MM.1S (cell line): Measurements from ENCODE around the gene KRR1.

Experiments
- DNase-seq: peaks from one replicate; pipeline ENCODE4 v3.0.0-alpha.2; 2015
- H2AFZ ChIP-seq: fragments of 300-600 bp; sonication (generic); 2 replicates; pipeline ENCODE4 v1.6.0; 2016; ENCODE audit warnings: antibody characterized with exemption, low read length
- H3F3A ChIP-seq: fragments of 300-600 bp; sonication (generic); 2 replicates; pipeline ENCODE4 v1.6.1; 2016; ENCODE audit warnings: mild to moderate bottlenecking, antibody characterized with exemption, low read length, moderate library complexity, mixed read lengths; ENCODE audit not compliant: insufficient read depth
- H3K27ac ChIP-seq: fragments of 300-600 bp; sonication (generic); 2 replicates; pipeline ENCODE4 v1.5.1; 2016; ENCODE audit warnings: mild to moderate bottlenecking, low read length
- H3K27me3 ChIP-seq: fragments of 300-600 bp; sonication (generic); replicated peaks from 2 replicates; pipeline ENCODE4 v1.6.0; 2016; ENCODE audit warnings: low read length; ENCODE audit not compliant: insufficient read depth
- H3K36me3 ChIP-seq: fragments of 300-600 bp; sonication (generic); replicated peaks from 2 replicates; pipeline ENCODE4 v1.6.1; 2016; ENCODE audit warnings: mild to moderate bottlenecking, low read length, mixed read lengths; ENCODE audit not compliant: insufficient read depth
- H3K4me1 ChIP-seq: fragments of 300-600 bp; sonication (generic); 2 replicates; pipeline ENCODE4 v1.6.1; 2016; ENCODE audit warnings: low read length, mixed read lengths
- H3K4me2 ChIP-seq: fragments of 300-600 bp; sonication (generic); 2 replicates; pipeline ENCODE4 v1.6.0; 2016; ENCODE audit warnings: low read depth, low read length
- H3K4me3 ChIP-seq: fragments of 300-600 bp; sonication (generic); 2 replicates; pipeline ENCODE4 v1.5.1; 2016; ENCODE audit warnings: low read length, mixed read lengths
- H3K79me2 ChIP-seq: fragments of 300-600 bp; sonication (generic); 2 replicates; pipeline ENCODE4 v1.6.1; 2016; ENCODE audit warnings: mixed run types, low read length, mixed read lengths
- H3K9ac ChIP-seq: fragments of 300-600 bp; sonication (generic); 2 replicates; pipeline ENCODE4 v1.6.1; 2016; ENCODE audit warnings: low read length, mixed read lengths
- H3K9me2 ChIP-seq: fragments of 300-600 bp; sonication (generic); replicated peaks from 2 replicates; pipeline ENCODE4 v1.6.1; 2016; ENCODE audit warnings: mild to moderate bottlenecking, low read length, mixed read lengths; ENCODE audit not compliant: insufficient read depth
- H3K9me3 ChIP-seq: fragments of 300-600 bp; sonication (generic); replicated peaks from 2 replicates; pipeline ENCODE4 v1.6.1; 2016; ENCODE audit warnings: mild to moderate bottlenecking, low read length, mixed read lengths; ENCODE audit not compliant: insufficient read depth
- H4K20me1 ChIP-seq: fragments of 300-600 bp; sonication (generic); 2 replicates; pipeline ENCODE4 v1.6.1; 2016; ENCODE audit warnings: mild to moderate bottlenecking, low read length, moderate library complexity, mixed read lengths; ENCODE audit not compliant: insufficient read depth
- EZH2 ChIP-seq: fragments of 300-600 bp; sonication (generic); optimal IDR thresholded peaks from 2 replicates; pipeline ENCODE3; 2017; ENCODE audit warnings: low read depth, mild to moderate bottlenecking, antibody characterized with exemption, low read length, mixed read lengths
- EZH2phosphoT487 ChIP-seq: fragments of 300-600 bp; sonication (generic); IDR thresholded peaks from 2 replicates; pipeline ENCODE4 v1.6.1; 2018; ENCODE audit warnings: antibody characterized with exemption, low read length
- TF ChIP-seq, protein P1 (sequence below): fragments of 300-600 bp; sonication (generic); IDR thresholded peaks from 2 replicates; pipeline ENCODE4 v1.5.1; 2016; ENCODE audit warnings: antibody characterized with exemption, low read length, mixed read lengths

Gene KRR1

DNA sequence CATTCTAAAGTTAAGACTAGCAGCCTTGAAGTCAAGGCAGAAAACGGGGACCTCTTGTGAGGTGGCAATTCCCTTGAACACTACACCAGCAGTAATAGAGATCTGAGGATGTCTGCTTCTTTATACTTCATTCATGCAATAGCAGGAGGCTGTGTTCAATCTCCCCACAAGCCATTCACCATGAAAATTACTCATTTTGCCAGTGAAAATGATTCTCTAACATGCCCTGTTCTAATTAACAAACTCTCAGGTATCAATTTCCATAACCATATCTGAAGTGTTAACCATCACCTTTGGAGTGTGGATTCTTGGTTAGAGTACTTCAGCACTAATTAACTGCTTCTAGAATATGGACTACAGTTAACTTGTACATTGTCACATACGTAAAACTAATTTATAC is 34.3 kb downstream of the KRR1 start:
- H3K9me3 ChIP-seq, result no peaks in the 10 kb centered on the region
- peaks cover 13% of the 10 kb centered on the region for H3K4me1 ChIP-seq
- no peaks in the 10 kb centered on the region for H3K36me3 ChIP-seq
- H3F3A ChIP-seq, result peaks cover 19% of the 10 kb centered on the region
- no peaks in the 10 kb centered on the region for H4K20me1 ChIP-seq
- H3K4me2 ChIP-seq, result no peak overlapping the region
- no peaks in the 10 kb centered on the region for H3K9me2 ChIP-seq
- DNase-seq, result no peak
- TF ChIP-seq EZH2 (no peak), EZH2phosphoT487 (no peak)
- TF ChIP-seq, protein P1, sequence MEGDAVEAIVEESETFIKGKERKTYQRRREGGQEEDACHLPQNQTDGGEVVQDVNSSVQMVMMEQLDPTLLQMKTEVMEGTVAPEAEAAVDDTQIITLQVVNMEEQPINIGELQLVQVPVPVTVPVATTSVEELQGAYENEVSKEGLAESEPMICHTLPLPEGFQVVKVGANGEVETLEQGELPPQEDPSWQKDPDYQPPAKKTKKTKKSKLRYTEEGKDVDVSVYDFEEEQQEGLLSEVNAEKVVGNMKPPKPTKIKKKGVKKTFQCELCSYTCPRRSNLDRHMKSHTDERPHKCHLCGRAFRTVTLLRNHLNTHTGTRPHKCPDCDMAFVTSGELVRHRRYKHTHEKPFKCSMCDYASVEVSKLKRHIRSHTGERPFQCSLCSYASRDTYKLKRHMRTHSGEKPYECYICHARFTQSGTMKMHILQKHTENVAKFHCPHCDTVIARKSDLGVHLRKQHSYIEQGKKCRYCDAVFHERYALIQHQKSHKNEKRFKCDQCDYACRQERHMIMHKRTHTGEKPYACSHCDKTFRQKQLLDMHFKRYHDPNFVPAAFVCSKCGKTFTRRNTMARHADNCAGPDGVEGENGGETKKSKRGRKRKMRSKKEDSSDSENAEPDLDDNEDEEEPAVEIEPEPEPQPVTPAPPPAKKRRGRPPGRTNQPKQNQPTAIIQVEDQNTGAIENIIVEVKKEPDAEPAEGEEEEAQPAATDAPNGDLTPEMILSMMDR, result no peak
- no peak overlapping the region for H2AFZ ChIP-seq
- H3K27ac ChIP-seq, result no peak overlapping the region
- H3K9ac ChIP-seq, result no peak overlapping the region
- 0 out of 2 replicates have a peak, but pooled peaks cover 6% of the 10 kb centered on the region for H3K79me2 ChIP-seq
- no peak overlapping the region for H3K4me3 ChIP-seq
- H3K27me3 ChIP-seq, result no peaks in the 10 kb centered on the region

DNA sequence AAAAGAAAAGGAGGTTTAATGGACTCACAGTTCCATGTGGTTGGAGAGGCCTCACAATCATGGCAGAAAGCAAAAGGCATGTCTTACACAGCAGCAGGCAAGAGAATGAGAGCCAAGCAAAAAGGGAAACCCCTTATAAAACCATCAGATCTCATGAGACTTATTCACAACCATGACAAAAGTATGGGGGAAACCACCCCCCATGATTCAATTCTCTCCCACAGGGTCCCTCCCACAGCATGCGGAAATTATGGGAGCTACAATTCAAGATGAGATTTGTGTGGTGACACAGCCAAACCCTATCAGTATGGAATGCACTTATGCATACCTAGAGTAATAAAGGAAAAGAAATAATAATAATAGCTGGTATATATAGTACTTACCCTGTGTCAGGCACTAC is 35.3 kb downstream of the KRR1 start:
- H3K4me1 ChIP-seq, result peaks cover 5% of the 10 kb centered on the region
- no peaks in the 10 kb centered on the region for H3K36me3 ChIP-seq
- peaks cover 16% of the 10 kb centered on the region for H3F3A ChIP-seq
- H3K9me2 ChIP-seq, result no peaks in the 10 kb centered on the region
- no peaks in the 10 kb centered on the region for H3K27me3 ChIP-seq
- TF ChIP-seq EZH2phosphoT487, result no peak
- H3K27ac ChIP-seq, result no peak overlapping the region
- no peak overlapping the region for H3K4me2 ChIP-seq
- H3K9ac ChIP-seq, result no peak overlapping the region
- no peaks in the 10 kb centered on the region for H3K9me3 ChIP-seq
- no peak overlapping the region for H3K4me3 ChIP-seq
- no peaks in the 10 kb centered on the region for H4K20me1 ChIP-seq
- H3K79me2 ChIP-seq, result no peaks in the 10 kb centered on the region
- DNase-seq, result no peak
- H2AFZ ChIP-seq, result no peak overlapping the region

DNA sequence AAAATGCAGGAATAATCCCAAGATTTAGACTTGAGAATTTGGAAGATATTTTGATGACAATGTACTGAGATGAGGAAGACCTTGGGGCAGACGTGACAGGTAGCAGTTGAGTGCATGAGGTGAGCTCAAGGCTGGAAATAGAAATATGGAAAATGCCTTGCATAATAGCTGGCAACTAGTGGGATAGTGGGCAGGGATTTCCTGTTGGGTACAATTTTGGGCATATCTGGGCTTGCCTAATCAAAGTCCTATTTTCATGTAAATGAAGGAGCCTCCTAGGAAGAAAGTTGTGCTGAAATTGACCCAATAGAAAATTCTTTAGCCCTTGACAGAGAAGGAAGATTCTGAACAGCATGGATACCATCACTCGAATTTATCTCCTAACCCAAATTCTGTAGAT is 37.3 kb downstream of the KRR1 start:
- no peak overlapping the region for H3K4me2 ChIP-seq
- H2AFZ ChIP-seq, result no peak overlapping the region
- no peak overlapping the region for H3K27ac ChIP-seq
- no peak overlapping the region for H3K4me3 ChIP-seq
- no peaks in the 10 kb centered on the region for H3K79me2 ChIP-seq
- H3K9ac ChIP-seq, result no peak overlapping the region
- no peaks in the 10 kb centered on the region for H3K27me3 ChIP-seq
- no peak for TF ChIP-seq EZH2
- TF ChIP-seq, protein P1, result no peak
- no peak for TF ChIP-seq EZH2phosphoT487
- H4K20me1 ChIP-seq, result no peaks in the 10 kb centered on the region
- H3K4me1 ChIP-seq, result no peaks in the 10 kb centered on the region
- no peaks in the 10 kb centered on the region for H3K36me3 ChIP-seq
- no peaks in the 10 kb centered on the region for H3K9me3 ChIP-seq
- no peak for DNase-seq
- H3K9me2 ChIP-seq, result no peaks in the 10 kb centered on the region
- H3F3A ChIP-seq, result no peaks in the 10 kb centered on the region

DNA sequence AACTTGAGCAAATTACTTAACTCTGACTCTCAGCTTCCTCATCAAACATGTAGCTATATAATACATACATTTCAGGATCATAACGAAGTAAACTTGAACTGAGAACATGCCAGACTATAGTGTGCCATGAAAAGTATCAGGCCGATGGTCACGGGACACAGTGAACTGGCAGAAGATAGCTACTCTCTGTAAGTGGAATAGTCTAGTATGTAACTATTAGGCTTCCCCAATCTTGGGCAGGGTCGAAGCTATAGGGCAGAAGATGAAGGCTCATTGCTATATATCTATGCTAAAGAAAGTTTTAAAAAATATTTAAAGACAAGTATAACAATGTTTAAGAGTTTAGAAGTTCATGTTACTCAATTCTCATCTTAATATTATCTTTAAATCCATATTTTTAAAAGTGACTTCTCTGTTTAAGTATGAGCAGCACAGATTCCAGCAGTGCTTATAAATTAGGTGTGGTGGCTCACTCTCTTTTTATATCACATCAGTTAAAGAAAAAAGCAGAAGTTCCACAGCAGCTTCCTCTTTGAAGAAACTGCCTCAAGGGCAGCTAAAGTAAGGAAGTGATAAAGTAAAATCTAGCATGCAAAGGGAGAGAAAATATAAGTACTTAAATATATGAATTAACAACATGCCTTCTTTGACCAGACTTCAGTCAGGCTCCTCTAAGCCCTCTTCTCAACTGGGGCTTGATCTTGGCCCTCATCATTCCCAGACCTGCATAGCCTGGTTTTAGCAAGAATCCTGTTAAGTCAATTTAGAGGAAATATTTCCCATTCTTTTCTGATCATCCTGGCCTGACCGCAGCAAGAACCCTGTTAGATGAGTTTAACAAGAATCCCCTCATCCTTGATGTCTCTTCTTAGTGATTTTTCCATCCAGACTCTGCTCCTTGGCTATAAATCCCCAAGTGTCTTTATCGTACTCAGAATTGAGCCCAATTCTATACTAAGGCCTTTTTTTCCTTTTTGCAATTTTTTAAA is 39.2 kb downstream of the KRR1 start:
- H2AFZ ChIP-seq, result no peak overlapping the region
- DNase-seq, result no peak
- H3K9me2 ChIP-seq, result no peaks in the 10 kb centered on the region
- H3K9ac ChIP-seq, result no peak overlapping the region
- no peak overlapping the region for H3K4me3 ChIP-seq
- H3K79me2 ChIP-seq, result no peaks in the 10 kb centered on the region
- no peaks in the 10 kb centered on the region for H3K4me1 ChIP-seq
- H3K4me2 ChIP-seq, result no peak overlapping the region
- no peaks in the 10 kb centered on the region for H4K20me1 ChIP-seq
- no peaks in the 10 kb centered on the region for H3K36me3 ChIP-seq
- no peak overlapping the region for H3K27ac ChIP-seq
- no peaks in the 10 kb centered on the region for H3K27me3 ChIP-seq
- H3F3A ChIP-seq, result no peaks in the 10 kb centered on the region
- TF ChIP-seq EZH2 (no peak), EZH2phosphoT487 (no peak)
- TF ChIP-seq, protein P1, result no peak
- H3K9me3 ChIP-seq, result no peaks in the 10 kb centered on the region
